ENCODE results near the gene GPC6. TPM values are rescaled to one million over a fixed set of nuclear protein-coding genes. Genes with fewer than 3 reads are reported as not detected.

GPC6 gene
- total and polyA plus RNA-seq, 9 of the 15 experiments (the other 6 are each of a cell fraction or from before 2014, with no cell fraction given): under 0.01 to 0.20 (median 0.01) TPM; not detected in 4

GRCh38 chr13:93248627-93249047 is 22.0 kb downstream of the GPC6 start:
- in situ Hi-C loops (cut with MboI): no loop called here
- Histone ChIP-seq H3K9me3 (replicated peaks; ENCODE audit: control insufficient read depth, insufficient read depth, low read depth, low read length) (no peaks in the 10 kb centered on the region), H3K9me1 (ENCODE audit: control insufficient read depth, insufficient read depth, low read length) (no peaks in the 10 kb centered on the region), H3K9ac (ENCODE audit: insufficient read depth in 1 of 2, low read depth in 2 of 2, low read length in 2 of 2) (no peak overlapping the region), H3K4me2 (ENCODE audit: insufficient read depth, low read length) (no peak overlapping the region), H3K4me1 (replicated peaks in 1 of 2; ENCODE audit: control insufficient read depth in 2 of 2, insufficient read depth in 2 of 2, low read length in 2 of 2) (peaks cover 0 to 4% of the 10 kb centered on the region in 2 experiments; a peak in 2 of 5 replicates), H3K27ac (ENCODE audit: extremely low read depth, low read depth, low read length) (no peak overlapping the region), H2AFZ (ENCODE audit: low read depth, low read length) (peak overlapping the region; percentile 15; the same call in 1 of the 2 replicates), H3K4me3 (no peak overlapping the region), H3K36me3 (ENCODE audit: control insufficient read depth, insufficient read depth, low read length) (no peaks in the 10 kb centered on the region), H3K79me2 (ENCODE audit: control insufficient read depth, insufficient read depth, low read length) (no peaks in the 10 kb centered on the region), H4K20me1 (replicated peaks; ENCODE audit: control insufficient read depth, insufficient read depth, low read length) (no peaks in the 10 kb centered on the region), H3K27me3 (ENCODE audit: control insufficient read depth in 2 of 2, insufficient read depth in 2 of 2, low read length in 2 of 2) (peaks cover 0 to 3% of the 10 kb centered on the region in 2 experiments; a peak in 1 of 5 replicates)
- ChIA-PET CTCF (ENCODE audit: low intra/inter-chr PET ratio) (interaction anchor here (1.0 kb wide), 1 partner anchor 9 kb away, joined by 3 read pairs; no protein-coding TSS in a partner anchor), POLR2A (interaction anchor here (0.8 to 2.6 kb wide), 8 partner anchors 10 to 23 kb away, joined by 3 to 11 read pairs (median 4); no protein-coding TSS in a partner anchor)
- intact Hi-C loops (cut with micrococcal nuclease): no loop called here
- BruUV-seq (replicated peaks): no TSS peak
- 8% methylated on average over 8 of the region's 8 CpGs for WGBS (ENCODE audit: insufficient coverage, low coverage, missing lambda C conversion rate)
- DNase-seq (ENCODE audit: extremely low read depth in 1 of 4, low spot score in 3 of 4): peak in 2 of 4 experiments; percentile 55
- ATAC-seq: peak; percentile 85
- no peak for FAIRE-seq
- TF ChIP-seq ZNF507 (tag; conservative IDR thresholded peaks at IDR 0.05) (no peak), IRF2 (CRISPR knock-in tag; IDR thresholded peaks at IDR 0.05) (peak; percentile 82), SMC3 (conservative IDR thresholded peaks at IDR 0.05; ENCODE audit: insufficient read depth, low read depth, low read length) (peak; percentile 55), CTCFL (IDR thresholded peaks at IDR 0.05; ENCODE audit: borderline replicate concordance, insufficient read depth, low read depth, low read length, poor library complexity, severe bottlenecking) (peak; percentile 45), STAG1 (CRISPR knock-in tag; IDR thresholded peaks at IDR 0.05; ENCODE audit: borderline replicate concordance) (0 out of 2 replicates have a peak, but pooled peaks have one; percentile 51), MLX (CRISPR knock-in tag; conservative IDR thresholded peaks at IDR 0.05) (0 out of 4 replicates have a peak, but pooled peaks of 1 of the 2 experiments have one; percentile 47), STAT6 (CRISPR knock-in tag; IDR thresholded peaks at IDR 0.05) (0 out of 2 replicates have a peak, but pooled peaks have one; percentile 49), MED1 (CRISPR knock-in tag; IDR thresholded peaks at IDR 0.05; ENCODE audit: borderline replicate concordance) (0 out of 2 replicates have a peak, but pooled peaks have one; percentile 73), ZNF592 (IDR thresholded peaks at IDR 0.05) (no peak)
